GM12873 (cell line): ENCODE data around the gene TMC6.

Experiments
- CTCF ChIP-seq: IDR thresholded peaks from 2 replicates; pipeline ENCODE4 v1.5.1; 2012; ENCODE audit warnings: low read depth, mild to moderate bottlenecking, moderate library complexity, low read length, control low read depth; ENCODE audit not compliant: insufficient read depth; ENCODE audit errors: missing control alignments

Gene TMC6

GRCh38 chr17:78128551-78129350 is at the start of gene TMC6:
TSS of gene TMC6 (minus strand) at chr17:78128755. CDS start at chr17:78126832, 1,923 bp downstream.
- no peak for TF ChIP-seq CTCF

GRCh38 chr17:78176548-78177025 is 48.0 kb upstream of the TMC6 start:
- peak; percentile 100 for TF ChIP-seq CTCF

- no peak for TF ChIP-seq CTCF
Measured at GRCh38 chr17:78175643-78175981, 47.1 kb upstream of the TMC6 start.

- peak; percentile 11 for TF ChIP-seq CTCF
Measured at GRCh38 chr17:78174870-78175642, 46.5 kb upstream of the TMC6 start.

- peak; percentile 10 for TF ChIP-seq CTCF
Measured at GRCh38 chr17:78174346-78174869, 45.9 kb upstream of the TMC6 start.

- no peak for TF ChIP-seq CTCF
Measured at GRCh38 chr17:78173097-78173715, 44.7 kb upstream of the TMC6 start.
